Stimulated activated CD8-positive, alpha-beta memory T cell treated with anti-CD3 and anti-CD28 coated beads, Interleukin-7, amount 100 ng/mL, for 48 hours (primary cell): Measurements from ENCODE around the gene ANKZF1.
"Not testable (repeated sequence)": the region's sequence is repeated elsewhere in the genome, so short reads cannot be mapped to it uniquely, and the experiment has no call there.

Experiments
- DNase-seq, 2 donors: peaks; one replicate each; pipeline ENCODE4 v3.0.0-alpha.2; 2020; ENCODE audit warnings: low read depth in 1 of 2; ENCODE audit errors: extremely low read depth in 1 of 2

The ANKZF1 gene

GRCh38 chr2:219252900-219253752, 23.5 kb downstream of the ANKZF1 start, which contains the start of gene TUBA4B:
Gene TUBA4B, plus strand, starts transcription at chr2:219253243. Its CDS starts 165 bp downstream, at chr2:219253408.
- peak in 1 of 2 donors; percentile 20 for DNase-seq

- DNase-seq: peak; percentile 79
These were observed 24.4 kb downstream of the ANKZF1 start, which contains the start of gene TUBA4A for GRCh38 chr2:219253753-219254589. Gene TUBA4A, minus strand, starts transcription at chr2:219253918. Its CDS starts 60 bp downstream, at chr2:219253858.

- DNase-seq: no peak
These were observed 25.1 kb downstream of the ANKZF1 start for GRCh38 chr2:219254590-219255201.

- not testable (repeated sequence) for DNase-seq
These were observed 29.3 kb downstream of the ANKZF1 start for GRCh38 chr2:219258942-219259341.

GRCh38 chr2:219261024-219261855, 31.6 kb downstream of the ANKZF1 start:
- DNase-seq: no peak

- DNase-seq: no peak
These were observed 36.6 kb downstream of the ANKZF1 start for GRCh38 chr2:219266232-219266631.

GRCh38 chr2:219266886-219267285, 37.3 kb downstream of the ANKZF1 start:
- DNase-seq: no peak

- no peak for DNase-seq
These were observed 38.7 kb downstream of the ANKZF1 start for GRCh38 chr2:219268294-219268693.

- DNase-seq: no peak
These were observed 39.9 kb downstream of the ANKZF1 start for GRCh38 chr2:219269362-219270054.

- no peak for DNase-seq
These were observed 40.4 kb downstream of the ANKZF1 start for GRCh38 chr2:219270055-219270372.

- no peak for DNase-seq
These were observed 41.4 kb downstream of the ANKZF1 start for GRCh38 chr2:219271021-219271420.

GRCh38 chr2:219272356-219272755, 42.8 kb downstream of the ANKZF1 start:
- DNase-seq: no peak

- no peak for DNase-seq
These were observed 43.4 kb downstream of the ANKZF1 start for GRCh38 chr2:219272995-219273394.

- no peak for DNase-seq
These were observed 44.3 kb downstream of the ANKZF1 start for GRCh38 chr2:219273937-219274336.

- no peak for DNase-seq
These were observed 44.8 kb downstream of the ANKZF1 start for GRCh38 chr2:219274361-219274921.

GRCh38 chr2:219277703-219278654, 48.4 kb downstream of the ANKZF1 start:
- peak; percentile 44 to 54 for DNase-seq

- DNase-seq: no peak
These were observed 49.1 kb downstream of the ANKZF1 start for GRCh38 chr2:219278655-219279150.
